ENCODE data around the gene C1orf185. TPM values are rescaled to one million over a fixed set of nuclear protein-coding genes. Genes with fewer than 3 reads are reported as not detected.
"Not testable (repeated sequence)": the region's sequence is repeated elsewhere in the genome, so short reads cannot be mapped to it uniquely, and the experiment has no call there.

Gene C1orf185
- total RNA-seq, 4 donors from 2014 or later, result not detected

DNA sequence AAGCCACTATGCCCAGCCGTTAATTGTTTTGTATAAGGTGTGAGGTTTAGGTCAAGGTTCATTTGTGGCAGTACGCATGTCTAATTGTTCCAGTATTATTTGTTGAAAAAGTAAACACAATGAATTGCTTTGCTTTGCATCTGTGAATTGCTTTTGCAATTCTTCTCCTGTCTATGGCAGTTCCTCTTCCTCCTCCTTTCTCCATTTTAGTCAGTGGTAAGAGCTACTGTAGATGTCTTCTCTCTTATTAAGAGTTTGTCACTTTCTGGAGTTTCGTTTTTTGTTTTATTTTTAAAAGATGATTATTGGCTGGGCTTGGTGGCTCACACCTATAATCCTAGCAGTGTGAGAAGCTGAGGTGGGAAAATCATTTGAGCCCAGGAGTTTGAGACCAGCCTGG, 29.2 kb downstream of the C1orf185 start:
- no peaks in the 10 kb centered on the region for H3K27me3 ChIP-seq
- no peaks in the 10 kb centered on the region for H3K36me3 ChIP-seq
- H3K27ac ChIP-seq, result no peak overlapping the region
- DNase-seq (ENCODE audit: low spot score in 2 of 2), result no peak
- WGBS, 2 donors, result 69 to 70% methylated on average over 3 of the region's 3 CpGs
- no peaks in the 10 kb centered on the region for H3K4me1 ChIP-seq
- H3K4me3 ChIP-seq, result no peak overlapping the region
- TF ChIP-seq POLR2A (IDR thresholded peaks at IDR 0.05) (no peak), EP300 (IDR thresholded peaks at IDR 0.05) (no peak)
- TF ChIP-seq, protein P1, sequence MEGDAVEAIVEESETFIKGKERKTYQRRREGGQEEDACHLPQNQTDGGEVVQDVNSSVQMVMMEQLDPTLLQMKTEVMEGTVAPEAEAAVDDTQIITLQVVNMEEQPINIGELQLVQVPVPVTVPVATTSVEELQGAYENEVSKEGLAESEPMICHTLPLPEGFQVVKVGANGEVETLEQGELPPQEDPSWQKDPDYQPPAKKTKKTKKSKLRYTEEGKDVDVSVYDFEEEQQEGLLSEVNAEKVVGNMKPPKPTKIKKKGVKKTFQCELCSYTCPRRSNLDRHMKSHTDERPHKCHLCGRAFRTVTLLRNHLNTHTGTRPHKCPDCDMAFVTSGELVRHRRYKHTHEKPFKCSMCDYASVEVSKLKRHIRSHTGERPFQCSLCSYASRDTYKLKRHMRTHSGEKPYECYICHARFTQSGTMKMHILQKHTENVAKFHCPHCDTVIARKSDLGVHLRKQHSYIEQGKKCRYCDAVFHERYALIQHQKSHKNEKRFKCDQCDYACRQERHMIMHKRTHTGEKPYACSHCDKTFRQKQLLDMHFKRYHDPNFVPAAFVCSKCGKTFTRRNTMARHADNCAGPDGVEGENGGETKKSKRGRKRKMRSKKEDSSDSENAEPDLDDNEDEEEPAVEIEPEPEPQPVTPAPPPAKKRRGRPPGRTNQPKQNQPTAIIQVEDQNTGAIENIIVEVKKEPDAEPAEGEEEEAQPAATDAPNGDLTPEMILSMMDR (IDR thresholded peaks at IDR 0.05), result no peak
- peaks cover 0 to 38% (median 0%) of the 10 kb centered on the region in 4 donors for H3K9me3 ChIP-seq

DNA sequence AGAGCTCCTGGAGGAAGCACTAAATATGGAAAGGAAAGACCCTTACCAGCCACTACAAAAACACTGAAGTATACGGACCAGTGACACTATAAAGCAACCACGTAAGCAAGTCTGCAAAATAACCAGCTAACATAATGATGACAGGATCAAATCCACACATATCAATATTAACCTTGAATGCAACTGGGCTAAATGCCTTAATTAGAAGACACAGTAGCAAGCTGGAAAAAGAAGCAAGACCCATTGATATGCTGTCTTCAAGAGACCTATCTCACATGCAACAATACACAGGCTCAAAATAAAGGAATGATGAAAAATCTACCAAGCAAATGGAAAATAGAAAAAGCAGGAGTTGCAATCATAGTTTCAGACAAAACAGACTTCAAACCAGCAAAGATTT, 31.0 kb downstream of the C1orf185 start:
- Histone ChIP-seq H3K4me3 (no peak overlapping the region), H3K27me3 (no peaks in the 10 kb centered on the region), H3K36me3 (no peaks in the 10 kb centered on the region), H3K4me1 (no peaks in the 10 kb centered on the region), H3K27ac (no peak overlapping the region), H3K9me3 (peaks cover 0 to 38% (median 0%) of the 10 kb centered on the region in 4 donors)
- DNase-seq (ENCODE audit: low spot score in 2 of 2), result no peak
- WGBS, 2 donors, result 88 to 93% methylated on average over 2 of the region's 2 CpGs
- TF ChIP-seq, protein P1 (IDR thresholded peaks at IDR 0.05), result no peak
- no peak for TF ChIP-seq EP300 (IDR thresholded peaks at IDR 0.05)
- no peak for TF ChIP-seq POLR2A (IDR thresholded peaks at IDR 0.05)

DNA sequence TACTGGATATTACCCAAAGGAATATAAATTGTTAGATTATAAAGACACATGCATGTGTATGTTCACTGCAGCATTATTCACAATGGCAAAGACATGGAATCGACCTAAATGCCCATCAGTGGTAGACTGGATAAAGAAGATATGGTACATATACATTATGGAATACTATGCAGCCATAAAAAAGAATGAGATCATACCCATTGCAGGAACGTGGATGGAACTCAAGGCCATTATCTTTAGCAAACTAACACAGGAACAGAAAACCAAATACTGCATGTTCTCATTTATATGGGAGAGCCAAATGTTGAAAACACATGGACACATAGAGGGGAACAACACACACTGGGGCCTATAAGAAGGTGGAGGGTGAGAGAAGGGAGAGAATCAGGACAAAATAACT, 35.7 kb downstream of the C1orf185 start:
- 44 to 55% methylated on average over 2 of the region's 2 CpGs for WGBS, 2 donors

DNA sequence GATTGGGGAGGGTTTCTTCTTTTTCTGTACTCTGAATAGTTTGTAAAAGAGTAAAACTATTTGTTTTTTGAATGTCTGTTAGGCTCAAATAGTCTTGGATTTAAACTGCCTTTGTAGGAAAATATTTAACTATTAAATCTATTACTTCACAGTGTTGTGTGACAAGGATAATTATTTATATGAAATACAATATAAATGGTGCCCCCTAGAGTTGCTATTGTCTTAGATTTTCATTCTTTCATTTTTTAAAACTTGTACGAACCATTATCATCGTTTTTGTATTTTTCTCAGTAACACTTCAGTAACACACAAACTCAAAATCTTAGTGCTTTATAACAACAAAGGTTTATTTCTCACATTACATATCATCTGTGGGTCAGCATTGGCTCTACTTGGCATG, 37.4 kb downstream of the C1orf185 start:
- Histone ChIP-seq H3K27ac (no peak overlapping the region), H3K36me3 (no peaks in the 10 kb centered on the region), H3K27me3 (no peaks in the 10 kb centered on the region), H3K9me3 (peaks cover 0 to 14% (median 0%) of the 10 kb centered on the region in 4 donors), H3K4me3 (no peak overlapping the region), H3K4me1 (no peaks in the 10 kb centered on the region)
- no peak for TF ChIP-seq EP300 (IDR thresholded peaks at IDR 0.05)
- TF ChIP-seq, protein P1 (IDR thresholded peaks at IDR 0.05), result no peak
- no peak for TF ChIP-seq POLR2A (IDR thresholded peaks at IDR 0.05)
- WGBS, 2 donors, result 59 to 65% methylated on average over 2 of the region's 2 CpGs
- no peak for DNase-seq (ENCODE audit: low spot score in 2 of 2)

More for the DNA sequence above, 35.7 kb downstream of the C1orf185 start:
- not testable (repeated sequence) for H3K27me3 ChIP-seq; H3K36me3 ChIP-seq; DNase-seq (ENCODE audit: low spot score in 2 of 2); H3K27ac ChIP-seq; H3K4me1 ChIP-seq; H3K4me3 ChIP-seq
- H3K9me3 ChIP-seq, result peaks cover 0 to 28% (median 0%) of the 10 kb centered on the region in 4 donors

DNA sequence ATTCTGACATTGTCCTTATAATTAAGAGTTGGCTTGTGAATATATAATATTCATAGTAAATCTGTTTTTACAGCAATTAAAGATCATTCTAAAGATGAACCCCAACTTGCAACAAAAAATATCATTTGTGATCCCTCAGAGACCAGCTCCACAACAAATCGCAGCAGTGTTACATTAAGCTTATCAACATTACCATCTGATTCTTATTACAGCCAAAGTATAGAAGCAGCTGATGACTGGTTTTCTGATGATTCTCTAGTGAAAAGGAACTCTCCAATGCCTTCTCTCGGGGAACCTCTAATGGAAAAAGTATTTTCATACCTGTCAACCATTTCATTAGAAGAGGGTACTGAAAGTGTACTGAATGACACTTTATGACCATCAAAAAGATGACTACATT, 45.4 kb downstream of the C1orf185 start:
- TF ChIP-seq POLR2A (IDR thresholded peaks at IDR 0.05), result no peak
- TF ChIP-seq EP300 (IDR thresholded peaks at IDR 0.05), result no peak
- TF ChIP-seq, protein P1 (IDR thresholded peaks at IDR 0.05), result no peak
- Histone ChIP-seq H3K9me3 (no peaks in the 10 kb centered on the region), H3K36me3 (no peaks in the 10 kb centered on the region), H3K4me1 (no peaks in the 10 kb centered on the region), H3K27ac (no peak overlapping the region), H3K27me3 (no peaks in the 10 kb centered on the region), H3K4me3 (no peak overlapping the region)
- no peak for DNase-seq (ENCODE audit: low spot score in 2 of 2)
- 59 to 71% methylated on average over 2 of the region's 2 CpGs for WGBS, 2 donors

DNA sequence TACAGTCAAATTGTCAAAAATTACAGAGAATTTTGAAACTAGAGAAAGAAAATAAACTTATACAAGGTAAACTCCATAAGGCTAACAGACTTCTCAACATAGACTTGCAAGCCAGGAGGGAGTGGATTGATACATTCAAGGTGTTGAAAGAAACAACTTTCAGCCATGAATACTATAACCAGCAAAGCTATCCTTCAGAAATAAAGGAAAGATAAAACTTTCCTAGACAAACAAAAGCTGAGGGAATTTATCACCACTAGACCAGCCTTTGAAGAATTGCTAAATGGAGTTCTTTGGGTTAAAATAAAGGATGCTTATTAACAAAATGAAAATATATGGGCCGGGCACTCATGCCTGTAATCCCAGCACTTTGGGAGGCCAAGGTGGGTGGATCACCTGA, 52.7 kb downstream of the C1orf185 start:
- H3K4me1 ChIP-seq, result no peaks in the 10 kb centered on the region
- no peaks in the 10 kb centered on the region for H3K27me3 ChIP-seq
- TF ChIP-seq EP300 (IDR thresholded peaks at IDR 0.05) (no peak), POLR2A (IDR thresholded peaks at IDR 0.05) (no peak)
- TF ChIP-seq, protein P1 (IDR thresholded peaks at IDR 0.05), result no peak
- peaks cover 0 to 27% (median 4%) of the 10 kb centered on the region in 4 donors for H3K9me3 ChIP-seq
- WGBS, 2 donors, result 83 to 100% methylated on average over 1 of the region's 1 CpG
- H3K27ac ChIP-seq, result no peak overlapping the region
- no peaks in the 10 kb centered on the region for H3K36me3 ChIP-seq
- H3K4me3 ChIP-seq, result no peak overlapping the region
- no peak for DNase-seq (ENCODE audit: low spot score in 2 of 2)

All from tibial nerve (tissue), 4 donors.